K562 (cell line): ENCODE results near the gene SNX10. TPM values are rescaled to one million over a fixed set of nuclear protein-coding genes. Genes with fewer than 3 reads are reported as not detected.

Source experiments
- ATAC-seq: fragments of 200-7000 bp; cut with Tn5 transposase; 3 replicates; pipeline ENCODE4 v1.9.1; 2020; ENCODE audit warnings: moderate library complexity
- BruUV-seq: library from RNA; stranded (reverse); fragments of 400-500 nt; replicated peaks from 2 replicates; lab custom pipeline; 2021; lab: Mats Ljungman, UMichigan
- CTCF ChIA-PET: fragments of 300-600 bp; formaldehyde crosslinking; extraction: SDS; loops from one replicate; lab custom pipeline; 2021; ENCODE audit warnings: low intra/inter-chr PET ratio; lab: Yijun Ruan, JAX
- POLR2A ChIA-PET: fragments of 300-600, 350-650 bp; sonication (Branson Sonifier 250); formaldehyde crosslinking; extraction: SDS; loops from one replicate; lab custom pipeline; 2021; ENCODE audit warnings: antibody characterized with exemption, inconsistent platforms; lab: Yijun Ruan, JAX
- DNase-seq, 4 experiments: peaks; one replicate each; pipeline versions ENCODE4 v3.0.0 to v3.0.0-alpha.2; 2011 to 2018; ENCODE audit warnings: low spot score in 3 of 4, mixed read lengths in 3 of 4; ENCODE audit errors: extremely low read depth in 1 of 4
- FAIRE-seq: peaks from 2 replicates; lab custom pipeline; 2011; peaks lifted over from hg19 to GRCh38; lab: Jason Lieb, UNC
- H2AFZ ChIP-seq: 2 replicates; pipeline ENCODE4 v1.6.0; 2011; ENCODE audit warnings: low read depth, low read length, control low read depth, inconsistent platforms
- H3K27ac ChIP-seq: fragments of 200-600 bp; 3 replicates; pipeline ENCODE4 v1.8.0; 2011; ENCODE audit warnings: low read depth, mild to moderate bottlenecking, control low read depth, inconsistent platforms, low read length, moderate library complexity, mixed read lengths; ENCODE audit errors: extremely low read depth
- H3K27me3 ChIP-seq, 2 experiments: fragments of 300-600 bp in 1 of 2; 2 replicates in 1 of 2; 3 replicates in 1 of 2; pipeline versions ENCODE4 v1.6.0 to v1.8.0; 2011; ENCODE audit warnings: inconsistent platforms in 2 of 2, low read length in 2 of 2, mild to moderate bottlenecking in 1 of 2, mixed read lengths in 1 of 2, moderate library complexity in 1 of 2; ENCODE audit not compliant: control insufficient read depth in 2 of 2, insufficient read depth in 2 of 2
- H3K36me3 ChIP-seq: fragments of 300-600 bp; 3 replicates; pipeline ENCODE4 v1.8.0; 2011; ENCODE audit warnings: mild to moderate bottlenecking, low read length, inconsistent platforms; ENCODE audit not compliant: control insufficient read depth, insufficient read depth
- H3K4me1 ChIP-seq, 2 experiments: fragments of 200-600 bp in 1 of 2; replicated peaks in 1 of 2; 2 replicates in 1 of 2; 3 replicates in 1 of 2; pipeline versions ENCODE4 v1.5.1 to v1.8.0; 2011; ENCODE audit warnings: inconsistent platforms in 2 of 2, low read length in 2 of 2, mild to moderate bottlenecking in 1 of 2, mixed read lengths in 1 of 2, moderate library complexity in 1 of 2; ENCODE audit not compliant: control insufficient read depth in 2 of 2, insufficient read depth in 2 of 2
- H3K4me2 ChIP-seq: 2 replicates; pipeline ENCODE4 v1.6.1; 2011; ENCODE audit warnings: low read length, control low read depth, inconsistent platforms, mixed read lengths; ENCODE audit not compliant: insufficient read depth
- H3K4me3 ChIP-seq: fragments of 200-600 bp; sonication (generic), shearing (Covaris generic); 2 replicates; pipeline ENCODE4 v1.5.1; 2016; ENCODE audit warnings: control low read depth, inconsistent platforms
- H3K79me2 ChIP-seq: fragments of 200-600 bp; 3 replicates; pipeline ENCODE4 v1.8.0; 2011; ENCODE audit warnings: low read length, inconsistent platforms; ENCODE audit not compliant: control insufficient read depth, insufficient read depth
- H3K9ac ChIP-seq, 2 experiments: 2 replicates each; pipeline versions ENCODE4 v1.6.0 to v1.6.1; 2011; ENCODE audit warnings: low read depth in 2 of 2, low read length in 2 of 2, control low read depth in 1 of 2, inconsistent platforms in 1 of 2, mild to moderate bottlenecking in 1 of 2, mixed read lengths in 1 of 2; ENCODE audit not compliant: insufficient read depth in 1 of 2
- H3K9me1 ChIP-seq: one replicate; pipeline ENCODE4 v1.6.0; 2011; ENCODE audit warnings: inconsistent platforms, mild to moderate bottlenecking, low read length, moderate library complexity; ENCODE audit not compliant: control insufficient read depth, insufficient read depth
- H3K9me3 ChIP-seq: replicated peaks from 2 replicates; pipeline ENCODE4 v1.5.1; 2011; ENCODE audit warnings: low read depth, low read length, inconsistent platforms; ENCODE audit not compliant: control insufficient read depth, insufficient read depth
- H4K20me1 ChIP-seq: replicated peaks from 2 replicates; pipeline ENCODE4 v1.6.1; 2011; ENCODE audit warnings: low read length, inconsistent platforms, mixed read lengths; ENCODE audit not compliant: control insufficient read depth, insufficient read depth
- ATF2 ChIP-seq: sonication (generic); formaldehyde crosslinking; IDR thresholded peaks from 2 replicates; pipeline ENCODE4 v1.8.1; 2022; ENCODE audit warnings: missing genetic modification reagents
- CBX2 ChIP-seq: fragments of 200-600 bp; sonication (generic); IDR thresholded peaks from one replicate; pipeline ENCODE4 v1.6.1; 2012; ENCODE audit warnings: mild to moderate bottlenecking, low read length, inconsistent platforms; ENCODE audit not compliant: insufficient read depth, poor library complexity, severe bottlenecking
- HNRNPK ChIP-seq: fragments of 200-400 bp; formaldehyde crosslinking; IDR thresholded peaks from one replicate; pipeline ENCODE4 v1.6.1; 2018; ENCODE audit warnings: mild to moderate bottlenecking, low read depth, low read length; ENCODE audit not compliant: poor library complexity, severe bottlenecking
- MTA1 ChIP-seq: fragments of 450-650 bp; IDR thresholded peaks from 2 replicates; pipeline ENCODE4 v1.6.1; 2017; ENCODE audit warnings: borderline replicate concordance
- TFAP4 ChIP-seq: sonication (generic); formaldehyde crosslinking; IDR thresholded peaks from 2 replicates; pipeline ENCODE4 v1.8.0; 2022; ENCODE audit warnings: missing genetic modification reagents, mild to moderate bottlenecking, moderate library complexity, borderline replicate concordance
- ZSCAN32 ChIP-seq: fragments of 450-650 bp; formaldehyde crosslinking; IDR thresholded peaks from 2 replicates; pipeline ENCODE4 v1.4.0; 2020; ENCODE audit warnings: mild to moderate bottlenecking, moderate library complexity
- WGBS: fragments of 100-300 bp; shearing (Covaris generic); methylation state at CpG from one replicate; pipeline ENCODE4 v1.1.6; 2016; ENCODE audit warnings: low coverage, mixed read lengths; ENCODE audit not compliant: insufficient coverage; ENCODE audit errors: missing lambda C conversion rate; 5-methylcytosine and 5-hydroxymethylcytosine counted together
- in situ Hi-C: fragments of 300-500 bp; cut with MboI; formaldehyde crosslinking; loops from 4 replicates; pipeline ENCODE4 v1.15.0; 2018; ENCODE audit warnings: inconsistent platforms, mixed read lengths
- intact Hi-C: fragments of 100-400 bp; cut with micrococcal nuclease; formaldehyde crosslinking; loops from 2 replicates; pipeline ENCODE4 v1.14.2; 2022
- polyA plus RNA-seq, 8 experiments: library from polyadenylated mRNA; depleted of rRNA in 4 of 8; stranded (reverse) in 5 of 8; unstranded in 3 of 8; fragments of >200 nt; fragmentation: Nextera tagmentation in 2 of 8; fragmentation: Illumina TruSeq in 1 of 8; extraction: Ambion mirVana in 2 of 8; extraction: Trizol in 1 of 8; gene quantifications; 2 replicates each; pipeline versions ENCODE4 v1.2.1 to v1.2.3, GENCODE V29; 2011 to 2014; ENCODE audit warnings: inconsistent platforms in 1 of 8, missing spikeins in 1 of 8
- total RNA-seq, 7 experiments: library from RNA; depleted of rRNA in 6 of 7; stranded (reverse); fragments of >200 nt in 6 of 7; fragmentation: Illumina TruSeq in 2 of 7; extraction: Trizol in 2 of 7; gene quantifications; 2 replicates each; pipeline versions ENCODE4 v1.2.1 to v1.2.3, GENCODE V29; 2011 to 2021; ENCODE audit warnings: low replicate concordance in 1 of 7
- TF ChIP-seq, protein P1 (sequence below): fragments of 450-650 bp; IDR thresholded peaks from 2 replicates; pipeline ENCODE4 v1.6.1; 2017; ENCODE audit warnings: antibody characterized with exemption

The SNX10 gene
- total and polyA plus RNA-seq, 9 of the 15 experiments (the other 6 are each of a cell fraction or from before 2014, with no cell fraction given): 6.9 to 16.5 (median 11.5) TPM

GRCh38 chr7:26295586-26295985 is 3.9 kb downstream of the SNX10 start:
- Histone ChIP-seq H3K9me1 (no peaks in the 10 kb centered on the region), H3K4me1 (peaks cover 11 to 19% of the 10 kb centered on the region in 2 experiments), H3K9me3 (no peaks in the 10 kb centered on the region), H3K79me2 (no peaks in the 10 kb centered on the region; the same call in 2 of the 3 replicates), H3K27ac (no peak overlapping the region), H4K20me1 (no peaks in the 10 kb centered on the region), H3K36me3 (0 out of 3 replicates have a peak, but pooled peaks cover 2% of the 10 kb centered on the region), H2AFZ (no peak overlapping the region), H3K9ac (no peak overlapping the region), H3K4me3 (no peak overlapping the region), H3K27me3 (no peaks in the 10 kb centered on the region), H3K4me2 (no peak overlapping the region)
- WGBS: 73% methylated on average over 5 of the region's 5 CpGs
- ChIA-PET CTCF (no interaction called here), POLR2A (interaction anchor here (0.9 to 1.5 kb wide), 5 partner anchors 10 to 237 kb away, joined by 3 to 4 read pairs (median 3); partner anchors contain the start of genes CBX3 and HNRNPA2B1)
- in situ Hi-C loops (no loop called here), intact Hi-C loops (no loop called here)
- ATAC-seq (no peak), DNase-seq (no peak), FAIRE-seq (no peak)
- BruUV-seq: no TSS peak
- TF ChIP-seq ZSCAN32: no peak
- no peak for TF ChIP-seq TFAP4 (CRISPR knock-in tag)
- TF ChIP-seq CBX2: no peak
- TF ChIP-seq, protein P1, sequence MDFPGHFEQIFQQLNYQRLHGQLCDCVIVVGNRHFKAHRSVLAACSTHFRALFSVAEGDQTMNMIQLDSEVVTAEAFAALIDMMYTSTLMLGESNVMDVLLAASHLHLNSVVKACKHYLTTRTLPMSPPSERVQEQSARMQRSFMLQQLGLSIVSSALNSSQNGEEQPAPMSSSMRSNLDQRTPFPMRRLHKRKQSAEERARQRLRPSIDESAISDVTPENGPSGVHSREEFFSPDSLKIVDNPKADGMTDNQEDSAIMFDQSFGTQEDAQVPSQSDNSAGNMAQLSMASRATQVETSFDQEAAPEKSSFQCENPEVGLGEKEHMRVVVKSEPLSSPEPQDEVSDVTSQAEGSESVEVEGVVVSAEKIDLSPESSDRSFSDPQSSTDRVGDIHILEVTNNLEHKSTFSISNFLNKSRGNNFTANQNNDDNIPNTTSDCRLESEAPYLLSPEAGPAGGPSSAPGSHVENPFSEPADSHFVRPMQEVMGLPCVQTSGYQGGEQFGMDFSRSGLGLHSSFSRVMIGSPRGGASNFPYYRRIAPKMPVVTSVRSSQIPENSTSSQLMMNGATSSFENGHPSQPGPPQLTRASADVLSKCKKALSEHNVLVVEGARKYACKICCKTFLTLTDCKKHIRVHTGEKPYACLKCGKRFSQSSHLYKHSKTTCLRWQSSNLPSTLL: no peak
- TF ChIP-seq HNRNPK: no peak
- TF ChIP-seq MTA1: no peak
- TF ChIP-seq ATF2 (CRISPR knock-in tag): no peak
